GM21367 (cell line): ENCODE measurements around the gene ADH7.

Source experiments
- ATAC-seq: cut with Tn5 transposase; IDR thresholded peaks from one replicate; pipeline ENCODE4 v1.9.1; 2021; ENCODE audit not compliant: unreplicated experiment

ADH7 gene

GRCh38 chr4:99435154-99435553 lies at the start of gene ADH7:
Gene ADH7 (minus strand): TSS chr4:99435342. CDS start chr4:99435233, 109 bp downstream.
- no peak for ATAC-seq

GRCh38 chr4:99483636-99484035 lies 48.5 kb upstream of the ADH7 start:
- ATAC-seq, result no peak

GRCh38 chr4:99473131-99473530 lies 38.0 kb upstream of the ADH7 start:
- ATAC-seq, result no peak

- ATAC-seq, result no peak
Measured at GRCh38 chr4:99471896-99472295, 36.8 kb upstream of the ADH7 start.

- no peak for ATAC-seq
Measured at GRCh38 chr4:99471349-99471748, 36.2 kb upstream of the ADH7 start.

GRCh38 chr4:99468889-99469288 lies 33.7 kb upstream of the ADH7 start:
- no peak for ATAC-seq

- no peak for ATAC-seq
Measured at GRCh38 chr4:99467887-99468286, 32.7 kb upstream of the ADH7 start.

- ATAC-seq, result no peak
Measured at GRCh38 chr4:99463566-99463965, 28.4 kb upstream of the ADH7 start.

- peak; percentile 99 for ATAC-seq
Measured at GRCh38 chr4:99462875-99463464, 27.8 kb upstream of the ADH7 start.

GRCh38 chr4:99461623-99462401 lies 26.7 kb upstream of the ADH7 start:
- no peak for ATAC-seq

GRCh38 chr4:99459546-99460042 lies 24.5 kb upstream of the ADH7 start:
- ATAC-seq, result no peak

GRCh38 chr4:99458911-99459447 lies 23.8 kb upstream of the ADH7 start:
- no peak for ATAC-seq

GRCh38 chr4:99457676-99458075 lies 22.5 kb upstream of the ADH7 start:
- ATAC-seq, result no peak

GRCh38 chr4:99457270-99457669 lies 22.1 kb upstream of the ADH7 start:
- no peak for ATAC-seq

GRCh38 chr4:99447513-99447912 lies 12.4 kb upstream of the ADH7 start:
- peak; percentile 10 for ATAC-seq

- peak; percentile 90 for ATAC-seq
Measured at GRCh38 chr4:99447079-99447478, 11.9 kb upstream of the ADH7 start.

- ATAC-seq, result no peak
Measured at GRCh38 chr4:99438405-99438780, 3.3 kb upstream of the ADH7 start.

- ATAC-seq, result no peak
Measured at GRCh38 chr4:99437723-99438404, 2.7 kb upstream of the ADH7 start.

- no peak for ATAC-seq
Measured at GRCh38 chr4:99436976-99437722, 2.0 kb upstream of the ADH7 start.

- ATAC-seq, result no peak
Measured at GRCh38 chr4:99436462-99436861, 1.3 kb upstream of the ADH7 start.

- no peak for ATAC-seq
Measured at GRCh38 chr4:99430106-99430505, 5.0 kb downstream of the ADH7 start.
